DOHH2 (cell line): ENCODE results near the gene ZMYM2.

Experiments
- EZH2phosphoT487 ChIP-seq: fragments of 200-600 bp; sonication (generic); IDR thresholded peaks from 2 replicates; pipeline ENCODE4 v1.6.1; 2017; ENCODE audit warnings: borderline replicate concordance, mild to moderate bottlenecking, antibody characterized with exemption, low read length, moderate library complexity, mixed read lengths
- TF ChIP-seq, protein P1 (sequence below): fragments of 200-600 bp; sonication (generic); IDR thresholded peaks from one replicate; pipeline ENCODE4 v1.5.1; 2014; ENCODE audit warnings: antibody characterized with exemption, mild to moderate bottlenecking, low read depth, low read length; ENCODE audit not compliant: poor library complexity, severe bottlenecking

DNA sequence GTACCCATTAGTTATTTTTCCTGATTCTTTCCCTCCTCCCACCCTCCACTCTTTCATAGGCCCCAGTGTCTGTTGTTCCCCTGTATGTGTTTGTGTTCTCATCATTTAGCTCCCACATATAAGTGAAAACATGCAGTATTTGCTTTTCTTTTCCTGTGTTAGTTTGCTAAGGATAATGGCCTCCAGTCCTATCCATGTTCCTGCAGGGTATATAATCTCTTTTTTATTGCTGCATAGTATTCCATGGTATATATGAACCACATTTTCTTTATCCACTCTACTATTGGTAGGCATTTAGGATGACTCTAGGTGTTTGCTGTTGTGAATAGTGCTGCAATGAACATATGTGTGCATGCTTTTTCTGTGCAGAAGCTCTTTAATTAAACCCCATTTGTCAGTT is 79.4 kb downstream of the ZMYM2 start:
- no peak for TF ChIP-seq EZH2phosphoT487
- TF ChIP-seq, protein P1, sequence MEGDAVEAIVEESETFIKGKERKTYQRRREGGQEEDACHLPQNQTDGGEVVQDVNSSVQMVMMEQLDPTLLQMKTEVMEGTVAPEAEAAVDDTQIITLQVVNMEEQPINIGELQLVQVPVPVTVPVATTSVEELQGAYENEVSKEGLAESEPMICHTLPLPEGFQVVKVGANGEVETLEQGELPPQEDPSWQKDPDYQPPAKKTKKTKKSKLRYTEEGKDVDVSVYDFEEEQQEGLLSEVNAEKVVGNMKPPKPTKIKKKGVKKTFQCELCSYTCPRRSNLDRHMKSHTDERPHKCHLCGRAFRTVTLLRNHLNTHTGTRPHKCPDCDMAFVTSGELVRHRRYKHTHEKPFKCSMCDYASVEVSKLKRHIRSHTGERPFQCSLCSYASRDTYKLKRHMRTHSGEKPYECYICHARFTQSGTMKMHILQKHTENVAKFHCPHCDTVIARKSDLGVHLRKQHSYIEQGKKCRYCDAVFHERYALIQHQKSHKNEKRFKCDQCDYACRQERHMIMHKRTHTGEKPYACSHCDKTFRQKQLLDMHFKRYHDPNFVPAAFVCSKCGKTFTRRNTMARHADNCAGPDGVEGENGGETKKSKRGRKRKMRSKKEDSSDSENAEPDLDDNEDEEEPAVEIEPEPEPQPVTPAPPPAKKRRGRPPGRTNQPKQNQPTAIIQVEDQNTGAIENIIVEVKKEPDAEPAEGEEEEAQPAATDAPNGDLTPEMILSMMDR = no peak
